Endothelial cell of umbilical vein (primary cell): ENCODE results near the gene CLEC14A. TPM values are rescaled to one million over a fixed set of nuclear protein-coding genes. Genes with fewer than 3 reads are reported as not detected.

Source experiments
- BruUV-seq: library from RNA; stranded (reverse); fragments of 400-500 nt; replicated peaks from 2 replicates; lab custom pipeline; 2021; lab: Mats Ljungman, UMichigan
- CTCF ChIA-PET: fragments of 300-600, 350-600 bp; sonication (Branson Sonifier 250); formaldehyde crosslinking; loops from one replicate; lab custom pipeline; 2021; ENCODE audit warnings: antibody characterized with exemption, inconsistent platforms; lab: Charles Lee
- POLR2A ChIA-PET: fragments of 300-600, 350-600 bp; sonication (Branson Sonifier 250); formaldehyde crosslinking; loops from one replicate; lab custom pipeline; 2021; ENCODE audit warnings: antibody characterized with exemption, inconsistent platforms; lab: Charles Lee
- DNase-seq: peaks from one replicate; pipeline ENCODE4 v3.0.0-alpha.2; 2011; ENCODE audit warnings: low read depth, low spot score
- FAIRE-seq: peaks from 2 replicates; lab custom pipeline; 2011; peaks lifted over from hg19 to GRCh38; lab: Jason Lieb, UNC
- H2AFZ ChIP-seq: 2 replicates; pipeline ENCODE4 v1.6.0; 2012; ENCODE audit warnings: low read depth, low read length, control low read depth, inconsistent platforms
- H3K27ac ChIP-seq: 2 replicates; pipeline ENCODE4 v1.5.1; 2011; ENCODE audit warnings: low read depth, mild to moderate bottlenecking, control low read depth, low read length, moderate library complexity; ENCODE audit not compliant: insufficient read depth
- H3K27me3 ChIP-seq, 2 experiments: 2 replicates each; pipeline versions ENCODE4 v1.6.0 to v1.6.1; 2011; ENCODE audit warnings: low read length in 2 of 2, mixed read lengths in 1 of 2; ENCODE audit not compliant: control insufficient read depth in 2 of 2, insufficient read depth in 2 of 2
- H3K36me3 ChIP-seq, 2 experiments: 2 replicates in 1 of 2; 3 replicates in 1 of 2; pipeline ENCODE4 v1.5.1; 2011; ENCODE audit warnings: low read length in 2 of 2, mild to moderate bottlenecking in 1 of 2, moderate library complexity in 1 of 2; ENCODE audit not compliant: control insufficient read depth in 2 of 2, insufficient read depth in 2 of 2; ENCODE audit errors: extremely low read depth in 1 of 2
- H3K4me1 ChIP-seq: 3 replicates; pipeline ENCODE4 v1.5.1; 2011; ENCODE audit warnings: mild to moderate bottlenecking, low read length; ENCODE audit not compliant: control insufficient read depth, insufficient read depth; ENCODE audit errors: extremely low read depth
- H3K4me2 ChIP-seq: 2 replicates; pipeline ENCODE4 v1.6.1; 2011; ENCODE audit warnings: low read length, control low read depth, mixed read lengths; ENCODE audit not compliant: insufficient read depth
- H3K4me3 ChIP-seq, 3 experiments: fragments of 200-600 bp in 1 of 3; sonication (generic), shearing (Covaris generic) in 1 of 3; replicated peaks in 1 of 3; 2 replicates each; pipeline ENCODE4 v1.5.1; 2011 to 2016; ENCODE audit warnings: control low read depth in 3 of 3, low read length in 3 of 3, mild to moderate bottlenecking in 2 of 3, inconsistent platforms in 1 of 3, low read depth in 1 of 3, moderate library complexity in 1 of 3; ENCODE audit not compliant: insufficient read depth in 1 of 3
- H3K79me2 ChIP-seq: 2 replicates; pipeline ENCODE4 v1.6.0; 2012; ENCODE audit warnings: low read length, inconsistent platforms; ENCODE audit not compliant: control insufficient read depth, insufficient read depth
- H3K9ac ChIP-seq: replicated peaks from 2 replicates; pipeline ENCODE3; 2011; ENCODE audit warnings: low read length, control low read depth; ENCODE audit not compliant: insufficient read depth; ENCODE audit errors: extremely low read depth
- H3K9me1 ChIP-seq: replicated peaks from 3 replicates; pipeline ENCODE4 v1.6.0; 2011; ENCODE audit warnings: mild to moderate bottlenecking, low read length; ENCODE audit not compliant: control insufficient read depth, insufficient read depth; ENCODE audit errors: extremely low read depth
- H3K9me3 ChIP-seq: replicated peaks from 2 replicates; pipeline ENCODE4 v1.5.1; 2012; ENCODE audit warnings: low read length, inconsistent platforms; ENCODE audit not compliant: control insufficient read depth, insufficient read depth
- H4K20me1 ChIP-seq: replicated peaks from 2 replicates; pipeline ENCODE3; 2011; ENCODE audit warnings: mild to moderate bottlenecking, low read length; ENCODE audit not compliant: control insufficient read depth, insufficient read depth; ENCODE audit errors: extremely low read depth
- EZH2 ChIP-seq: IDR thresholded peaks from 2 replicates; pipeline ENCODE4 v1.6.1; 2012; ENCODE audit warnings: borderline replicate concordance, low read depth, mild to moderate bottlenecking, moderate library complexity, low read length, inconsistent platforms; ENCODE audit not compliant: severe bottlenecking
- FOS ChIP-seq: IDR thresholded peaks from 2 replicates; pipeline ENCODE4 v1.6.1; 2011; ENCODE audit warnings: mild to moderate bottlenecking, low read length, moderate library complexity, borderline replicate concordance; ENCODE audit not compliant: insufficient read depth
- GATA2 ChIP-seq: IDR thresholded peaks from 2 replicates; pipeline ENCODE4 v1.7.0; 2011; ENCODE audit warnings: low read depth, mild to moderate bottlenecking, moderate library complexity, mixed read lengths, low read length; ENCODE audit not compliant: insufficient read length, insufficient read depth
- JUN ChIP-seq: IDR thresholded peaks from 2 replicates; pipeline ENCODE4 v1.6.1; 2011; ENCODE audit warnings: borderline replicate concordance, low read depth; ENCODE audit not compliant: insufficient read length, insufficient read depth
- MYC ChIP-seq: IDR thresholded peaks from one replicate; pipeline ENCODE4 v1.6.1; 2011; ENCODE audit warnings: mild to moderate bottlenecking, low read depth, low read length
- POLR2A ChIP-seq: IDR thresholded peaks from 2 replicates; pipeline ENCODE4 v1.6.1; 2012; ENCODE audit warnings: low read depth, mild to moderate bottlenecking, control low read depth, low read length
- POLR2AphosphoS5 ChIP-seq: IDR thresholded peaks from 2 replicates; pipeline ENCODE4 v1.6.1; 2012; ENCODE audit warnings: low read depth, mild to moderate bottlenecking, control low read depth, low read length, moderate library complexity; ENCODE audit not compliant: insufficient read depth
- dilution Hi-C: fragments of 300-500 bp; cut with MboI; formaldehyde crosslinking; loops from one replicate; pipeline ENCODE4 v1.15.0; 2019; ENCODE audit warnings: low sequenced_read_pairs; ENCODE audit not compliant: extremely low pct_ligation_motif_present
- intact Hi-C: fragments of 100-400 bp; cut with micrococcal nuclease; formaldehyde crosslinking; loops from one replicate; pipeline ENCODE4 v1.10.0; 2022
- polyA plus RNA-seq, 4 experiments: library from polyadenylated mRNA; depleted of rRNA in 3 of 4; stranded (reverse) in 3 of 4; unstranded in 1 of 4; fragments of >200 nt; gene quantifications; 2 replicates each; pipeline versions ENCODE4 v1.2.1 to v1.2.3, GENCODE V29; 2011 to 2012; ENCODE audit warnings: missing spikeins in 1 of 4
- total RNA-seq: library from RNA; stranded (reverse); gene quantifications from 2 replicates; pipeline ENCODE4 v1.2.3, GENCODE V29; 2021
- TF ChIP-seq, protein P1 (sequence below), 2 donors: IDR thresholded peaks; 1 replicate in 1 of 2; 2 replicates in 1 of 2; pipeline ENCODE4 v1.5.1; 2011; ENCODE audit warnings: low read length in 2 of 2, mild to moderate bottlenecking in 2 of 2, moderate library complexity in 2 of 2, control low read depth in 1 of 2, inconsistent platforms in 1 of 2, low read depth in 1 of 2; ENCODE audit not compliant: insufficient read depth in 1 of 2; ENCODE audit errors: extremely low read depth in 1 of 2
- TF ChIP-seq, protein P2 (sequence below): IDR thresholded peaks from 2 replicates; pipeline ENCODE4 v1.6.1; 2011; ENCODE audit not compliant: insufficient read depth, insufficient read length

Gene CLEC14A
- total and polyA plus RNA-seq, 2 donors (not counting 3 experiments of a cell fraction or from before 2014, with no cell fraction given): 396 to 562 TPM

DNA sequence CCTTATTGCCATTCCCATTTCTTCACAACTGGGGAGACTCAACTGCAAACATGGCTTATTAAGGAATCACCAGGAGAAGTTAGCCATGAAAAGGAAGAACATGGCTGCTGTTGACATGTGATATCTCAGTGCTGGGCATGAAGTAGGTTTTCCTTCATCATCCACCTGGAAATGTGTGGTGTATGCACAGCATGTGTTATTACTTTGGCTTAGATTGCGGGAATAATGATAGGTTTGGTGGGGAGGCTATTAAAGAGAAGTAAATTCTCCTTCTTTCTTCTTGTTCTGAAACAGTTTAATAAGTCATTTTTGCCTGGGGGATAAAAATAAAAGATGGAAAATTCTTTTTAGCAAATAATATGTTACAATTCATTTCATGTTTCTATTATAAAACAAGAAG lies 23.7 kb upstream of the CLEC14A start:
- H2AFZ ChIP-seq: peak overlapping the region; percentile 6
- H3K9me3 ChIP-seq: no peaks in the 10 kb centered on the region
- peaks cover 2% of the 10 kb centered on the region for H3K9me1 ChIP-seq
- H3K4me3 ChIP-seq: no peak overlapping the region
- ChIA-PET CTCF (interaction anchor here (1.4 kb wide), 1 partner anchor 124 kb away, joined by 5 read pairs; no protein-coding TSS in a partner anchor), POLR2A (no interaction called here)
- no peaks in the 10 kb centered on the region for H3K27me3 ChIP-seq
- FAIRE-seq: no peak
- peaks cover 17% of the 10 kb centered on the region for H3K4me1 ChIP-seq
- TF ChIP-seq GATA2 (no peak), JUN (no peak), POLR2A (no peak), POLR2AphosphoS5 (no peak), FOS (no peak), EZH2 (no peak), MYC (no peak)
- TF ChIP-seq, protein P1, sequence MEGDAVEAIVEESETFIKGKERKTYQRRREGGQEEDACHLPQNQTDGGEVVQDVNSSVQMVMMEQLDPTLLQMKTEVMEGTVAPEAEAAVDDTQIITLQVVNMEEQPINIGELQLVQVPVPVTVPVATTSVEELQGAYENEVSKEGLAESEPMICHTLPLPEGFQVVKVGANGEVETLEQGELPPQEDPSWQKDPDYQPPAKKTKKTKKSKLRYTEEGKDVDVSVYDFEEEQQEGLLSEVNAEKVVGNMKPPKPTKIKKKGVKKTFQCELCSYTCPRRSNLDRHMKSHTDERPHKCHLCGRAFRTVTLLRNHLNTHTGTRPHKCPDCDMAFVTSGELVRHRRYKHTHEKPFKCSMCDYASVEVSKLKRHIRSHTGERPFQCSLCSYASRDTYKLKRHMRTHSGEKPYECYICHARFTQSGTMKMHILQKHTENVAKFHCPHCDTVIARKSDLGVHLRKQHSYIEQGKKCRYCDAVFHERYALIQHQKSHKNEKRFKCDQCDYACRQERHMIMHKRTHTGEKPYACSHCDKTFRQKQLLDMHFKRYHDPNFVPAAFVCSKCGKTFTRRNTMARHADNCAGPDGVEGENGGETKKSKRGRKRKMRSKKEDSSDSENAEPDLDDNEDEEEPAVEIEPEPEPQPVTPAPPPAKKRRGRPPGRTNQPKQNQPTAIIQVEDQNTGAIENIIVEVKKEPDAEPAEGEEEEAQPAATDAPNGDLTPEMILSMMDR (IDR thresholded peaks at IDR 0.05; ENCODE audit: extremely low read depth in 1 of 2, insufficient read depth in 1 of 2, low read depth in 1 of 2, low read length in 2 of 2): no peak
- TF ChIP-seq, protein P2, sequence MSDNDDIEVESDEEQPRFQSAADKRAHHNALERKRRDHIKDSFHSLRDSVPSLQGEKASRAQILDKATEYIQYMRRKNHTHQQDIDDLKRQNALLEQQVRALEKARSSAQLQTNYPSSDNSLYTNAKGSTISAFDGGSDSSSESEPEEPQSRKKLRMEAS: no peak
- no peak overlapping the region for H3K4me2 ChIP-seq
- peak overlapping the region; percentile 31 for H3K27ac ChIP-seq
- H3K36me3 ChIP-seq: no peaks in the 10 kb centered on the region
- BruUV-seq: no TSS peak
- no peak overlapping the region for H3K9ac ChIP-seq
- intact Hi-C loops: no loop called here
- DNase-seq: no peak
- H4K20me1 ChIP-seq: no peaks in the 10 kb centered on the region
- dilution Hi-C loops: no loop called here
- no peaks in the 10 kb centered on the region for H3K79me2 ChIP-seq
